AG04450 (cell line): ENCODE data around the gene DCHS2. TPM values are rescaled to one million over a fixed set of nuclear protein-coding genes. Genes with fewer than 3 reads are reported as not detected.

ENCODE experiments used
- CTCF ChIA-PET: fragments of 300-600, 350-600 bp; formaldehyde crosslinking; extraction: SDS; loops from one replicate; lab custom pipeline; 2022; ENCODE audit warnings: antibody characterized with exemption, inconsistent platforms; lab: Charles Lee
- POLR2A ChIA-PET: fragments of 350-600 bp; formaldehyde crosslinking; extraction: SDS; loops from one replicate; lab custom pipeline; 2021; ENCODE audit warnings: antibody characterized with exemption, inconsistent platforms; lab: Yijun Ruan, JAX
- DNase-seq: peaks from one replicate; pipeline ENCODE4 v3.0.0-alpha.2; 2011; ENCODE audit warnings: low read depth, low spot score
- H3K27ac ChIP-seq: one replicate; pipeline ENCODE4 v1.5.1; 2012; ENCODE audit warnings: low read depth, low read length, control low read depth
- H3K27me3 ChIP-seq: one replicate; pipeline ENCODE4 v1.6.0; 2012; ENCODE audit warnings: low read length; ENCODE audit not compliant: control insufficient read depth, insufficient read depth
- H3K4me3 ChIP-seq: 2 replicates; pipeline ENCODE4 v1.5.1; 2011; ENCODE audit warnings: mild to moderate bottlenecking, low read depth, low read length, control low read depth
- H3K9me3 ChIP-seq: 2 replicates; pipeline ENCODE4 v1.5.1; 2012; ENCODE audit warnings: low read length; ENCODE audit not compliant: control insufficient read depth, insufficient read depth
- CTCF ChIP-seq: IDR thresholded peaks from 2 replicates; pipeline ENCODE4 v1.5.1; 2011; ENCODE audit warnings: low read depth, low read length, control low read depth, inconsistent platforms
- polyA plus RNA-seq: library from polyadenylated mRNA; depleted of rRNA; stranded (reverse); fragments of >200 nt; gene quantifications from 2 replicates; pipeline ENCODE4 v1.2.3, GENCODE V29; 2011

Gene DCHS2
- polyA plus RNA-seq, 1 experiment, result not detected

GRCh38 chr4:154254999-154255398, 236.6 kb downstream of the DCHS2 start:
- no peak overlapping the region for H3K4me3 ChIP-seq
- H3K27ac ChIP-seq, result no peak overlapping the region
- no peaks in the 10 kb centered on the region for H3K27me3 ChIP-seq
- CTCF ChIA-PET, result no interaction called here
- no peak for DNase-seq
- H3K9me3 ChIP-seq, result no peaks in the 10 kb centered on the region
- no peak for TF ChIP-seq CTCF
- POLR2A ChIA-PET, result no interaction called here

GRCh38 chr4:154234576-154234975, 257.0 kb downstream of the DCHS2 start:
- H3K4me3 ChIP-seq, result no peak overlapping the region
- no peaks in the 10 kb centered on the region for H3K9me3 ChIP-seq
- ChIA-PET POLR2A (no interaction called here), CTCF (no interaction called here)
- no peaks in the 10 kb centered on the region for H3K27me3 ChIP-seq
- TF ChIP-seq CTCF, result no peak
- no peak for DNase-seq
- H3K27ac ChIP-seq, result no peak overlapping the region

GRCh38 chr4:154231806-154232478, 259.7 kb downstream of the DCHS2 start:
- Histone ChIP-seq H3K27ac (no peak overlapping the region), H3K27me3 (no peaks in the 10 kb centered on the region), H3K4me3 (no peak overlapping the region), H3K9me3 (no peaks in the 10 kb centered on the region)
- CTCF ChIA-PET, result no interaction called here
- no peak for DNase-seq
- POLR2A ChIA-PET, result no interaction called here
- no peak for TF ChIP-seq CTCF

GRCh38 chr4:154230723-154231122, 260.9 kb downstream of the DCHS2 start:
- H3K9me3 ChIP-seq, result no peaks in the 10 kb centered on the region
- TF ChIP-seq CTCF, result no peak
- no peak for DNase-seq
- H3K4me3 ChIP-seq, result no peak overlapping the region
- POLR2A ChIA-PET, result no interaction called here
- CTCF ChIA-PET, result no interaction called here
- no peaks in the 10 kb centered on the region for H3K27me3 ChIP-seq
- H3K27ac ChIP-seq, result no peak overlapping the region

- ChIA-PET CTCF (no interaction called here), POLR2A (no interaction called here)
- Histone ChIP-seq H3K4me3 (no peak overlapping the region), H3K9me3 (no peaks in the 10 kb centered on the region), H3K27me3 (no peaks in the 10 kb centered on the region), H3K27ac (no peak overlapping the region)
- TF ChIP-seq CTCF, result no peak
- no peak for DNase-seq
These were observed 261.5 kb downstream of the DCHS2 start for GRCh38 chr4:154230091-154230490.
